Stimulated activated CD4-positive, alpha-beta T cell treated with anti-CD3 and anti-CD28 coated beads, TNF-alpha, amount 100 ng/mL, for 1 hour (primary cell): ENCODE measurements around the gene PPP1R37.
A peak's percentile ranks its signal among the peaks of the same experiment; 100 is the strongest.

Source experiments
- DNase-seq, 3 donors: peaks; one replicate each; pipeline ENCODE4 v3.0.0-alpha.2; 2020; ENCODE audit warnings: low read depth in 3 of 3, low spot score in 1 of 3

Gene PPP1R37

DNA sequence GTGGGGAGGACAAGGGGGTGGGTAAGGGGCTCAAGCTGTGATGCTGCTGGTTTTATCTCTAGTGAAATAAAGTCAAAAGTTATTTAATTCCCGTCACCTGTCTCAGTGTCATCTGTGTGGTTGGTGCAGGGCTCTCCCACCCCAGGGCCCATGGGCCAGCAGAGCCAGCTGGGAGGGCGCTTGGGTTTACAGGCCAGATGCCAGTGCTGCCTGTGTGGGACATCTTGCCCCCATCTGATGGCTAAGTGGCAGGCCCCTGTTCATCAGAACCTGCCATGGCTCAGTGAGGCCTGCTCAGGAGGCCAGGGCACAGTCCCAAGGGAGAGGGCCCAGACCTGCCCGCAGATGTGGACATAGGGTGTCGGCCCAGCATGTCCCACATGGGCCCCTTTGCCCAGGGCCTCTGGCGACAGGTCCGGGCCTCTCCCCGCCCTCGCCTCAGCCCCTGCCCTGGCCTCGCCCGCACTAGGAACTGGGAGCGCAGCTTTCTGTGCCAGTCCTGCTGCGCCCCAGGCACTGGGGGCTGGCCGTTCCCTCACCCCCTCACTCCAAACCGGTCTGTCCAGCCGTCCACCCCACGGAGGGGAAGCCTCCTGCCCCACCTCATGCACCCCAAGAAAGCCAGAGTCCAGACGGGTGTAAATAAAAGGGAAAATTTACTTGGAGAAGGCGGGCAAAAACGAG is 22.0 kb upstream of the PPP1R37 start:
- DNase-seq = no peak

DNA sequence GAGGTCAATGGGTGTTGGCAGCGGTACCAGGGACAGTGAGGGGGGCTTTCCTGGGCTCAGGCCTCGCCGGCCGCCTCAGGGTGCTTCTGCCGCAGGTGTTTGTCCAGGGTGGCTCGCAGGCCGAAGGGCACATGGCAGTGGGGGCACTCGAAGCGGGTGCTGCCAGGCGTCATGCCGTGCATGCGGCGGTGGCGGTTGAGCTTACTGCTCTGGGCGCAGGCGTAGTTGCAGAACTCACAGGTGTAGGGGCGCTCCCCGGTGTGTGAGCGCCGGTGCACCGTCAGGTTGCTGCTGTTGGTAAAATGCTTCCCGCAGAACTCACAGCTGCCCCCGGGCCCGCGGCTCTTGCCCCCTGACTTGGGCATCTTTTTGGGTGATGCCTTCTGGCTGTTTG is 21.4 kb upstream of the PPP1R37 start:
- no peak for DNase-seq

DNA sequence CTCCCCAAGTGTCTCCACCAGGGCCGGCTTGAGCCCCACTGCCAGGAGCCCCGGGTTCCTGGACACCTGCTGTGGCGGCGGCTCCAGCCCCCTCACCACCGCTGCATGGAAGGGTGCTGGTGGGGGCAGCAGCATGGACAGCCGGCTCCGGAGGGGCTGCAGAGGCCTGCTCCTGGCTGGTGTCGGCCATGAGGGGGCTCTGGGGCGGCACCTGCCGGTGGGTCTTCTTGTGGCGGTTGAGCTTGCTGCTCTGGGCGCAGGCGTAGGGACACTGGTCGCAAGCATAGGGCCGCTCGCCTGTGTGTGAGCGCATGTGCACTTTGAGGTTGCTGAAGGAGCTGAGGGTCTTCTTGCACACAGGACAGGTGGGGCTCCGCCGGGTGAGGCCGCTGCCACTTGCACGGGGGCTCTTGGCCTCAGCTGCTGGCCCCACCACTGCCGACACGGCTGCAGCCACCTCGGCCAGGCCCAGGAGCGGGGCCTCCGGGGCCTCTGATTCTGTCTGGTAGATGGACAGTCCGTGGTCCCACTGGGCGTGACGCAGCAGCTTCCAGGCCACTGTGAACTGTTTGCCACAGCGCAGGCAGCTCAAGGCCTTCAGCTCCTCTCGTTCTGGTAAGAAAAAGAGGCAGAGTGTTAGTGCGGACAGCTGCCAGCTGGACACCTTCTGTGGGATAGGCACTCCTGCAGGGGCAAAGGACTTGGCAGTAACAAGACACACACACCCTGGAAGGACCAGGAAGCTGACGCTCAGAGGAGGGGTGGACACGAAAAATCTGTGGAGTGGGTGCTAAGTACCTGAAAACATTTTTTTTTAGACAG is 20.8 kb upstream of the PPP1R37 start:
- no peak for DNase-seq

DNA sequence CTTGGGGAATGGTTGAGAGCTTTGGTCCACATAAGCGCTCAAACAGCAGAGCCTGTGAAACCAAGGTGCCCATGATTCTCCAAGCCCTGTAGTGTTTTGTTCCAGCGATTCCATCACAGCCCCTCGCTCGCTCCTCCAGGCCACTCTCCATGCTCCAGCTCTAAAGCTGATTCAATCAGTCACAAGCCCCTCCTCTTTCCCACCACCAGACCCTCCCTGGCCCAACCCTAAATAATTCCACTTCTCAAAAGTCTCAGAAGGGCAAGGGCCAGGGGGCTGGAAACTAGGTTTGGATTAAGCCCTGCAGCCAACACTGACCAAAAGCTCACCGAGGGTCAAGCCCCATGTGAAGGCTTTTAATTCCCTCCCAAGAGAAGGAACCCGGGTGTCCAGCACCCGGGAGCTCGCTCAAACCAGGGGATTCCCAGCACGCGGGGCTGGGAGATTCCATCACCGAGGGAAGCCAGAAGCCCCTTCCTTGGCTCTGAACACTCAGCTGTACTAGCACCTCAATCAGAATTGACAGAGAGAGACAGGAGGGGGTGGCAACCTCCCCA is 18.2 kb upstream of the PPP1R37 start:
- no peak for DNase-seq

DNA sequence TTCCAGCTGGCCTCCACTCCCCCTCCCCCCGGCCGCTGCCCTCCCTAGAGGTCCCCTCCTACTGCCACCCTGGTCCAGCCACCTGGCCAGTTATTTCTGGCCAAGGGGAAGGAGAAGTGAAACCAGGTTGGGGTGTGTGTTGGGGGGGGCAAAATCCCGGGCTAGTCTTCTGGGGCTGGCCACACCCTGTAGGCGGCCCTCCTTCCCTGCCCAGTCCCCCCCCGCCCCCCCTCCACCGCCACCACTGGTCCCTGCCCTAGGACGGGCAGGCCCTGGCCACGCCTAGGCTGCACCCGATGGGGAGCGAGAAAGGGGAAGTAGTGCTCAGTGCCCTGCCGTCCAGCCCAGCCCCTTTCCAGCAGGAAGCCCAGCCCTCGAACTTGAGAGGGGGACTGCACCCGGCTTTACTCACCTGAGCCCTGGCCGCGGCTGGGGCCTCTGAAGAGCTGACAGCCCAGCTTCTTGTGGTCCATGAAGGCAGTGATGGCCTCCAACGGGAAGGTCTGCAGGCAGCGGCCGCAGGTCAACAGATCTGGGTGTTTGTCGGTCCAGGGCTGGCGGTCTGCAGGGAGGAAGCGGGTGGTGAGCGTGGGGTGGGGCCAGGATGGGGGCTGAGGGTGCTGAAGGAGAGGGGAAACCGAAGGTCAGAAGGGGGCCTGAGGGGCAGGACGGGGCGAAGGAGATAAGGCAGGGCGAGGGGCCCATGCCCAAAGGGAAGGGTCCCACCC is 17.5 kb upstream of the PPP1R37 start:
- DNase-seq = no peak

DNA sequence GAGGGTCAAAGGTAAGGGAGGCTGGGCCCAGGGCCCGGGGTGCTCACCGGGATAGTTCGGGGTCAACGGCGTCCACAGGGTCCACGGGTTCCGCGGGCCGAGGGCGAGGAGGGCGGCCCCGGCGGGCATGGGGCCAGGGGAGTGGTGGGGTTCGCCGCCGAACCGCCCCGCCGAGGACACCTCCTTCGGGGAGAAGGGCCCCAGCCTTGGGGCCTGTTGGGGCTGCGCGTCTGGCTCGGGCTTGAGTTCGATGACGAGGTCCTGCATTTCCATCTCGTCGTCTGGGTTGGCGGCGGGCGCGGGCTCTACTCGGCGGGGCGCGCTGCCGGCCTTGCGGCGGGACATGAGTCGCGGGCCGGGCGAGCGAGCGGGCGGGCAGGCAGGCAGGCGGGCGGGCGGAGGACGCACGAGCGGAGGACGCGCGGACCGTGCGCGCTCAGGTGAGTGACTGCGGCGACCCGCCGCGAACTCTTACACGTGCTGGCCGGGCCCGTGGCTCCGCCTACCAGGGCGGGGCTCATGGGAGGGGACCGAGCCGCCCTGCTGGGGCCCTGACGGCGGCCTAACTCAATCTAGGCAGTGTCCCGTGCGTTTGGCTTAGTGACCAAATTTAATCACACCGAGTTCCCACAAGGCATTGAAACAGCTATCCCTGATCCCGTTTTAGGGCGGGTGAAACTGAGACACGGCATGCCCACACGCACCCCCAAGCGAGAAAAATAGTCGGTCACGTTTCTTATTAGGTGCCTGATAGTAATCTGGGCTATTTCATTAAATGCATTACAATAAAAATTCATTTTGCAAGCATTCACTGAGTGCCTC is 16.7 kb upstream of the PPP1R37 start, which contains the start of gene ZNF296:
TSS of gene ZNF296 (minus strand) at position 450 of the 822 bp plus-strand sequence. CDS start at position 345, 105 bp downstream.
- DNase-seq = peak; percentile 33 to 67 (median 42)

DNA sequence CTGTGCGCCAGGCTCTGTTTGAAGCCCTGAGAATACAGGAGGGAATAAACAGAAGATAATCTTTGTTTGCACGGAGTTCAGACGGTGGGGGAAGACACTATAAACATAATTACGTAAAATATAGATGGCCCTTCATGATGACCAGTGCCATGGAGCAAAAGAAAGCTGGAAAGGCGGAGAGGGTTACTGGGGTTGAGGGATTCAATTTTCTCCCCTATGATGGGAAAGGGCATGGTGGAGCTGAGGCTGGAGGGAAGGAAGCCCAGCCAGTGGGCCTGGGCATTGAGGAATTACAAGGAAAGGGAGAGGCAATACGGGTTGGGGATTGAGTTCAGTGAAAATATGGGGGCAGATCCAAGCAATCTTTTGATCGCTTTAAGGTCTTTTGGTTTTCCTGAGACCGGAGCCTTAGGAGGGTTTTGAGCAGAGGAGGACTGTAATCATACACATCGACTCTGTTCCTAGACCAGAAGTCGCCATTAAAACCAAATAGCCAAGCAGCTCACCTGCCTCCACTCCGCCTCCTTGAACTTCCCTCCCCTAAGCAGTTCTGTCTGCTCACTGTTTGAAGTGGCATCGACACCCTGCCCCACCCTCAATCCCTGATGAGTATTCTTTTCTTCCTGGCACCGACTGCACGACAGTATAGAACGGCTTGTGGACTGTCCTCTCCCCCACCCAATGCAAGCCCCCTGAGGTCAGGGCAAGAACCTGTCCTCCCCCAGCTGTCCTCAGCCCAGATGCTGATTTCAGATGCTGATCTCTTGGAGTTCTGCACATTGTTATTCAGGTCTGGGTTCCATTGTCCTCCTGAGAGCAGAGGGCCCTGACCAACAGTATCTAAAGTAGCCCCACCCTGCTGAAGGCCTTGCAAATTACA is 15.9 kb upstream of the PPP1R37 start:
- no peak for DNase-seq

DNA sequence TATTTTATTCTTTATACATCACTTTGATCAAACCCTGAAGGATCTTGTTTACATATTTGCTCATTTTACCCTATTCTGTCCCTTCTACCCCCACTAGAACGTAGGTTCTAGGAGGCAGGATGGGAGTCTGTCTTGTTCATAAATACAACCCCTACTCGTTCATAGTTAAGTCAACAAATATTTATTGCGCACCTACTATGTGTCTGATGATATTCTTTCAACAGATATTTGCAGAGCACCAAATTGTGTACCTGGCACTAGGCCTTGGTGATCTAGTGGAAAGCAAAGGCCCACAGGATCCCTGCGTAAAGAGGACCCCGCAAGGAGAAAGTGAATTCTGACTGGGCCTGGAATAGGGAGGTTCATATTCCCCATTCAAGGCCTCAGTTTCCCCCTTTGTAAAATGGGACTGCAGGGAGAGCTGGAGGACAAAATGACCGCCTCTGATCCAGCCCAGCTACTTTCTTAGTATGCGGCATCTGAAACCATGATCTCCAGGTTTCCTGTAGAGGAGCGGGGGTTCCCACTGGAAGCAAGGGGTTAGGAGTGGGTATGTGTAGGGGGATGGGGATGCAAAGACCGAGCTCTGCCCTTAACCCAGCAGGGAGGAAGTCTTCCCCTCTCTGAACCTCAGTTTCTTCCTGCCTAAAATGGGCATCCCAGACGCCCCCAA is 14.5 kb upstream of the PPP1R37 start:
- no peak for DNase-seq

DNA sequence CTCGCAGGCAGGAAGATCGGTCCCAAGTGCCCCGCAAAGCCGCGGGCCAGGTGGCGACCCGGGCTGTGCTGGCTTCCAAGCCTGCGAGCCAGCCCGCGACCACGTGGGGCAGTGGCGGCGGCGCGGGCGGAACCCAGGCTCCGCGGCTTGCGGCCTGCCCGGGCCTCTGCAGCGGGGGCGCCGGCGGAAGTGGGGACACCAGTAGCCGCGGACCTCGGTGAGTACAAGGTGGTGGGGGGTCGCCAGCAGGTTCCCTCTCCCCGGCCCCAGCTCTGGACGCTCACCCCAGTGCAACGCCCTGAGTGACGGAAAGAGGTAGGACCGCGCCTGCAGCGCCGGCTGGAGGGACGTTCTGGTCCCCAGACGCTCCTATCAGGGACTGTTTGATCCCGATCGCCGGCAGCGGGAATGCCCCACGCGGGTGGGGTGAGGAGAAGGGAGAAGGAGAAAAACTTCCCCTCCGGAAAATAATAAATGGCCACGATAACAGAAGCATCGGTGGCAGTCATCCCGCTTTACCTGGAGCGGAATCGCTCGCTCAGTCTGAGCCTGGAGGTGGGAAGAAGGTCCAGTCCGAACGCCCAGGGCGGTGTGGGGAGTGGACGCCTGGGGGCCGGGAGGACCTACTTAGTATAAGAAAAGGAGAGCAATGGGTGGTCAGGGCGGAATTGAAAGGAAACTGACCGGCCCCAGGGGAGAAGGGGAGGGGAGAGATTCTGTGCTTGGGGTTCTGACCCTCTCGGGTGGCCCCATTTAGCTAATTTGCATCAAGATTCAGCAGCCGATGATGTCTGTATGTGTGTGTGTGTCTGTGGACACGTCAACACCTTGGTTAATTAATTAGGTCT is 13.7 kb upstream of the PPP1R37 start, which contains the start of gene GEMIN7:
TSS of gene GEMIN7 (plus strand) at position 198 of the 848 bp plus-strand sequence. CDS start 10,855 bp downstream, outside the sequence.
- peak; percentile 45 to 76 (median 60) for DNase-seq

DNA sequence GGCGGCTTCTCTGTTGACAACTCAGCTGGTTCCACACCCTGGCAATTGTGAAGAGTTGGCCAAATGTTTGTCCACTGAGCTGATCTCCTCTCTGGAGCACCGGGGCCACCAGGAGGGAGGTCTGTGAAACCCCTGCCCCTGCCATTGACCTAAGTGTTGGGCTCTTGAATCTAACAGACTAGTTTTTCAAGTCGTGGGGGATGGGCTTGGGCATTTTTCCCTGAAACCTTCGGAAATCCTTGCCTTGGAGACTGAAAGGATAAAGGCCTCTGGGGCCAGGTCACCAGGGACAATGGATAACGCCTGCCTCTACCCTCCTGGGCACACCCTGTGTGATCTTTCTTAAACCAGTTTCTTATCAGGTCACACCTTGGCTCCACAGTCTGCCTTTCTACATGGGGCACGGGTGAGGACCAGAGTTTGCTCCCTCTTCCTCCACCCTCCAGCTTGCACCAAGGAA is 13.0 kb upstream of the PPP1R37 start:
- no peak for DNase-seq

DNA sequence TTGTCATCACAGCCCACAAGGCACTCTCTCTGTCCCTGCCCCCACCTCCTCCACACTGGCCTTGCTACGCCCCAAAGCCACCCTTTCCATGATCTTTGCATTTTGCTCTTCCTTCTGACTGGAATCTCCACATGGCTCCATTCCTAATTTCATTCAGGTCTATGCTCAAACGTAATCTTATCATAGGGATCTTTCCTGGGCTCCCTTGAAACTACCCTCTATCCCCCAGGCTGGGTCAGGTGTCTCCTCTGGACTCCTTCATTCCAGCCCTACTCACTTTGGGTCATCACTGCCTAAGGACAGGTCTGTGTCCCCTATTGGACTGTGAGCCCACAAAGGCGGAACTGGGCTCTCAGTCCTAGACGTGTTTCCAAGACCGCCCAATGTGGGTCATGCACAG is 10.8 kb upstream of the PPP1R37 start:
- no peak for DNase-seq

DNA sequence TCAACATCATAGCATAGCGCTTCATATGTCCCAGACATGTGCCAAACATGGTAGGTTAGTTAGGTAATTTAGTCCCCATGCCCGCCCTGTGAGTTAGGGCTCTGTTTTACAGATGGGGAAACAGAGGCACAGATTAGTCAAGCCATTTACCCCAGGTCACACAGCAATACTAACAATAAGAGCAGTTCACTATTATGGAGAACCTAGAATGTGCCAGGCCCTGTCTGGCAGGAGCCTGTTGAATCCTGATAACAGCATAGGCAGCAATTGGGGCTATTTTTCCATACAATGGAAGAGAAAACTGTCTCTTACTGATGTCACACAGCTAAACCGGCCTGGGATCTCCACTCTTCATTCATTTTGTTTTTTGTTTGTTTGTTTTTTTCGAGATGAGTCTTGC is 6.5 kb upstream of the PPP1R37 start:
- DNase-seq = no peak

DNA sequence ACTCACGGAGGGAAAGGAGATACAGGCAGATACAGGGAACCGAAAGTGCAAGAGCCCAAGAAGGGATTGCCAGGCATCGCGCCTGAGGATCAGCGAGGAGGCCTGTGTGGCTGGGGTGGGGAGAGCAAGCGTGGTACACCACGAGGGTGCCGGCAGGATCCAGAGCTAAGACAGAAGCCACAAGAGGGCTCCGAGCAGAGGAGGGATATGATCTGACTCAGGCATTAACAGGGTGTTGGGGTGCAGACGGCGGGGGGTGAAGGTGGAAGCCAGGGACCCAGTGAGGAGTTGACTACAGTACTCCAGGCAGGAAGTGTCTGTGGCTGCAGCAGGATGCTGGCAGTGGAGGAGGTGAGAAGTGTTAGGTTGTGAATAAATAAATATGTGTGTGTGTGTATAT is 5.4 kb upstream of the PPP1R37 start:
- peak in 1 of 3 donors; percentile 18 for DNase-seq

DNA sequence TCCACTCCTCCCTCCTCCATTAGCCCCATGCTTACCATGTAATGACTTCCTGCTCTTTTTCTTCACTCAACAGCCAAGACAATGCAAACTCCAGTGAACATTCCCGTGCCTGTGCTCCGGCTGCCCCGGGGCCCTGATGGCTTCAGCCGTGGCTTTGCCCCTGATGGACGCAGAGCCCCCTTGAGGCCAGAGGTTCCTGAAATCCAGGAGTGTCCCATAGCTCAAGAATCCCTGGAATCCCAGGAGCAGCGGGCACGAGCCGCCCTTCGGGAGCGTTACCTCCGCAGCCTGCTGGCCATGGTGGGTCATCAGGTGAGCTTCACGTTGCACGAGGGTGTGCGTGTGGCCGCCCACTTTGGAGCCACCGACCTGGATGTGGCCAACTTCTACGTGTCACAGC is 2.9 kb upstream of the PPP1R37 start:
- no peak for DNase-seq

DNA sequence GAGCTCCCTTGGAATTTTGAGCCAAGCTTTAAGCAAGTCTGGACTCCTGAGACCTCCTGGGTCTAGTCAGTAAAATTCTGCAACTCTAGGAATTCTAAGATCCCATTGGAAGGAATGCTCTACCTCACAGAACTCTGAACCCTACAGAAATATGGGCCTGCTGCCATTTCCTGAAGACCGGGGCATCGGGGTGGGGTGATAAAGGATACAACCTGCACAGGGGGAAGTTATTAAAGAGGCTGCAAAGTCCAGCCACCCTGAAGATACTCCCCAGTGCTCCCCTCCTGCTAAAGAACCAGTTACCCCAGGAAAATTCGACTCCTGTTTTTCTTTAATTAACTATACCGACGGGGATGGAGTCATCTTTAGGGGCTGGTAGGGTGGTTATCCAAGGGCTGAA is 2.4 kb upstream of the PPP1R37 start:
- no peak for DNase-seq

DNA sequence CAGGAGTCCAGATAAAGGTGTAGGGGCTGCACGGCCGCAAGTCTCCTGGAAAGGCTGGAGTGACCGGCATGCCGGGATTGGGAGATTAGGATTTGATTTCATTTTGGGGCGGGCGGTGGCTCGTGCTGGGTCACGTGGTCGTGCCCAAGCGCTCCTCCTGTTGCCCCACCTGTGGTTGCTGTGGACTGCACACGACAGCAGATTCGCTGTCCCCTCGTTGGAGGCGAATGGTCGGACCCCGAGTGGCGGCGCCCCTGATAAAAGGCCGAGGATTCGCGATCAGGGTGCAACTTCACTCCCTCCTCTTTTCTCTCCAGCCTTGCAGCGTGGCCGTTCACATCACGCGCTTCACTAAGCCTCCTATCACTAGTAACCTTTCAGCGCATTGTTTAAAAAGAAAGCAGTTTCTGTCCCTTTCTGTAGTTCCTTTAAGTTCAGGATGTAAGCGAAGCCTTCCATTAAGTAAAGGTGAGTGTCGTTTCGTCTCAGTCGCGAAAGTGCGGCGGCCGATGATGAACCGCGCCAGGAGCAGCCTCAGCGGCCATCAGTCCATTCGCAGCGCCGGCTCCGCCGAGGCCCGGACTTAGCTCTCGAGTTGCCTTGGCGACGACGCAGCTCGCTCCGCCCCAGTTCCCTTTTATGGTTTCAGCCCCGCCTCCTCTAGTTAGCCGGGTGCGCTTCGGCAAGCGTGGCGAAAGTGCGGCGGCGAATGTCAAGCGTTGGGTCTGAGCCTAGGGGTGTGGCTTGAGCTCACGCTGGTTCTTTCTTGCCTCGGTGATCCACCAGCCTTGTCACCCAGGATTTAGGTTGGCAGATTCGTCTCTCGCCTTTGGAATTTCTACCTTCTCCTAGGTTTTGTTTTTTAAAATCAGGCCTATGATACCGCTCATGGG is 1.7 kb upstream of the PPP1R37 start:
- DNase-seq = peak; percentile 85 to 97 (median 94)

DNA sequence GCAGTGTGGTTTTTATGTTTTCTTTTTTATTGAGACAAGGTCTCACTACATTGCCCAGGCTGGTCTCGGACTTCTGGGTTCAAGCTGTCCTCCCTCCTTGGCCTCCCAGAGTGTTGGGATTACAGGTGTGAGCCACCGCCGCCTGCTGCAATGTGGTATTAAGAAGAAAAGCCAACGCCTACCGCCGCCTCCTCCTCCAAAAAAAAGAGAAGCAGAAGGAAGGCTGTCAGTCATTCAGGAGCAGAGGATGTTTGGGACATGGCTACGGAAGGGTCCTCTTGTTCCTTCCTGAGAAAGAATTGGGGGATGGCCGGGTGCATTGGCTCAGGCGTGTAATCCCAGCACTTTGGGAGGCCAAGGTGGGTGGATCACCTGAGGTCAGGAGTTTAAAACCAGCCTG is 1.2 kb downstream of the PPP1R37 start:
- no peak for DNase-seq
